K562 (cell line): Measurements from ENCODE around the gene IFT122. TPM values are rescaled to one million over a fixed set of nuclear protein-coding genes. Genes with fewer than 3 reads are reported as not detected.

Source experiments
- ATAC-seq: fragments of 200-7000 bp; cut with Tn5 transposase; 3 replicates; pipeline ENCODE4 v1.9.1; 2020; ENCODE audit warnings: moderate library complexity
- BruUV-seq: library from RNA; stranded (reverse); fragments of 400-500 nt; replicated peaks from 2 replicates; lab custom pipeline; 2021; lab: Mats Ljungman, UMichigan
- CTCF ChIA-PET: fragments of 300-600 bp; formaldehyde crosslinking; extraction: SDS; loops from one replicate; lab custom pipeline; 2021; ENCODE audit warnings: low intra/inter-chr PET ratio; lab: Yijun Ruan, JAX
- POLR2A ChIA-PET: fragments of 300-600, 350-650 bp; sonication (Branson Sonifier 250); formaldehyde crosslinking; extraction: SDS; loops from one replicate; lab custom pipeline; 2021; ENCODE audit warnings: antibody characterized with exemption, inconsistent platforms; lab: Yijun Ruan, JAX
- DNase-seq, 4 experiments: peaks; one replicate each; pipeline versions ENCODE4 v3.0.0 to v3.0.0-alpha.2; 2011 to 2018; ENCODE audit warnings: low spot score in 3 of 4, mixed read lengths in 3 of 4; ENCODE audit errors: extremely low read depth in 1 of 4
- FAIRE-seq: peaks from 2 replicates; lab custom pipeline; 2011; peaks lifted over from hg19 to GRCh38; lab: Jason Lieb, UNC
- H2AFZ ChIP-seq: 2 replicates; pipeline ENCODE4 v1.6.0; 2011; ENCODE audit warnings: low read depth, low read length, control low read depth, inconsistent platforms
- H3K27ac ChIP-seq: fragments of 200-600 bp; 3 replicates; pipeline ENCODE4 v1.8.0; 2011; ENCODE audit warnings: low read depth, mild to moderate bottlenecking, control low read depth, inconsistent platforms, low read length, moderate library complexity, mixed read lengths; ENCODE audit errors: extremely low read depth
- H3K27me3 ChIP-seq, 2 experiments: fragments of 300-600 bp in 1 of 2; 2 replicates in 1 of 2; 3 replicates in 1 of 2; pipeline versions ENCODE4 v1.6.0 to v1.8.0; 2011; ENCODE audit warnings: inconsistent platforms in 2 of 2, low read length in 2 of 2, mild to moderate bottlenecking in 1 of 2, mixed read lengths in 1 of 2, moderate library complexity in 1 of 2; ENCODE audit not compliant: control insufficient read depth in 2 of 2, insufficient read depth in 2 of 2
- H3K36me3 ChIP-seq: fragments of 300-600 bp; 3 replicates; pipeline ENCODE4 v1.8.0; 2011; ENCODE audit warnings: mild to moderate bottlenecking, low read length, inconsistent platforms; ENCODE audit not compliant: control insufficient read depth, insufficient read depth
- H3K4me1 ChIP-seq, 2 experiments: fragments of 200-600 bp in 1 of 2; replicated peaks in 1 of 2; 2 replicates in 1 of 2; 3 replicates in 1 of 2; pipeline versions ENCODE4 v1.5.1 to v1.8.0; 2011; ENCODE audit warnings: inconsistent platforms in 2 of 2, low read length in 2 of 2, mild to moderate bottlenecking in 1 of 2, mixed read lengths in 1 of 2, moderate library complexity in 1 of 2; ENCODE audit not compliant: control insufficient read depth in 2 of 2, insufficient read depth in 2 of 2
- H3K4me2 ChIP-seq: 2 replicates; pipeline ENCODE4 v1.6.1; 2011; ENCODE audit warnings: low read length, control low read depth, inconsistent platforms, mixed read lengths; ENCODE audit not compliant: insufficient read depth
- H3K4me3 ChIP-seq: fragments of 200-600 bp; sonication (generic), shearing (Covaris generic); 2 replicates; pipeline ENCODE4 v1.5.1; 2016; ENCODE audit warnings: control low read depth, inconsistent platforms
- H3K79me2 ChIP-seq: fragments of 200-600 bp; 3 replicates; pipeline ENCODE4 v1.8.0; 2011; ENCODE audit warnings: low read length, inconsistent platforms; ENCODE audit not compliant: control insufficient read depth, insufficient read depth
- H3K9ac ChIP-seq, 2 experiments: 2 replicates each; pipeline versions ENCODE4 v1.6.0 to v1.6.1; 2011; ENCODE audit warnings: low read depth in 2 of 2, low read length in 2 of 2, control low read depth in 1 of 2, inconsistent platforms in 1 of 2, mild to moderate bottlenecking in 1 of 2, mixed read lengths in 1 of 2; ENCODE audit not compliant: insufficient read depth in 1 of 2
- H3K9me1 ChIP-seq: one replicate; pipeline ENCODE4 v1.6.0; 2011; ENCODE audit warnings: inconsistent platforms, mild to moderate bottlenecking, low read length, moderate library complexity; ENCODE audit not compliant: control insufficient read depth, insufficient read depth
- H3K9me3 ChIP-seq: replicated peaks from 2 replicates; pipeline ENCODE4 v1.5.1; 2011; ENCODE audit warnings: low read depth, low read length, inconsistent platforms; ENCODE audit not compliant: control insufficient read depth, insufficient read depth
- H4K20me1 ChIP-seq: replicated peaks from 2 replicates; pipeline ENCODE4 v1.6.1; 2011; ENCODE audit warnings: low read length, inconsistent platforms, mixed read lengths; ENCODE audit not compliant: control insufficient read depth, insufficient read depth
- CREB5 ChIP-seq: fragments of 250-450 bp; sonication (Bioruptor Pico); IDR thresholded peaks from 2 replicates; pipeline ENCODE4 v1.5.0; 2020; ENCODE audit warnings: mild to moderate bottlenecking
- EP300 ChIP-seq: IDR thresholded peaks from 2 replicates; pipeline ENCODE4 v1.6.1; 2012; ENCODE audit warnings: low read length, improper control_type of control experiment
- HEY1 ChIP-seq: fragments of 250-450 bp; sonication (Bioruptor Pico); IDR thresholded peaks from 2 replicates; pipeline ENCODE4 v1.5.0; 2020; ENCODE audit warnings: mild to moderate bottlenecking, moderate library complexity, borderline replicate concordance
- HNRNPUL1 ChIP-seq: fragments of 200-400 bp; formaldehyde crosslinking; IDR thresholded peaks from 2 replicates; pipeline ENCODE4 v1.6.1; 2017; ENCODE audit warnings: low read length
- KHSRP ChIP-seq: fragments of 450-650 bp; IDR thresholded peaks from 2 replicates; pipeline ENCODE4 v1.6.1; 2017
- MCM5 ChIP-seq: fragments of 450-650 bp; IDR thresholded peaks from 2 replicates; pipeline ENCODE4 v1.6.1; 2016; ENCODE audit warnings: low read depth
- MEIS2 ChIP-seq: fragments of 450-650 bp; IDR thresholded peaks from 2 replicates; pipeline ENCODE4 v1.6.1; 2014; ENCODE audit warnings: mild to moderate bottlenecking; ENCODE audit not compliant: partially characterized antibody
- POLR2A ChIP-seq: fragments of 450-650 bp; conservative IDR thresholded peaks from 2 replicates; pipeline ENCODE4 v1.6.1; 2016
- PRPF4 ChIP-seq: fragments of 200-400 bp; formaldehyde crosslinking; IDR thresholded peaks from one replicate; pipeline ENCODE4 v1.6.1; 2017; ENCODE audit warnings: low read length, low read depth, mild to moderate bottlenecking; ENCODE audit not compliant: insufficient read depth, poor library complexity, severe bottlenecking
- PTRF ChIP-seq: fragments of 450-650 bp; IDR thresholded peaks from 2 replicates; pipeline ENCODE4 v1.6.1; 2016; ENCODE audit warnings: mild to moderate bottlenecking, missing genetic modification characterization, missing compliant biosample characterization
- RBM15 ChIP-seq: fragments of 200-400 bp; formaldehyde crosslinking; IDR thresholded peaks from 2 replicates; pipeline ENCODE4 v1.6.1; 2018; ENCODE audit warnings: mild to moderate bottlenecking, low read length, moderate library complexity; ENCODE audit not compliant: insufficient read depth
- RFX1 ChIP-seq: fragments of 450-650 bp; IDR thresholded peaks from 2 replicates; pipeline ENCODE4 v1.6.1; 2016; ENCODE audit warnings: mild to moderate bottlenecking, moderate library complexity
- SETDB1 ChIP-seq: IDR thresholded peaks from one replicate; pipeline ENCODE4 v1.6.1; 2012; ENCODE audit warnings: low read length, control low read depth, inconsistent platforms
- TCF7 ChIP-seq: sonication (generic); IDR thresholded peaks from 2 replicates; pipeline ENCODE4 v1.6.1; 2016; ENCODE audit warnings: antibody characterized with exemption, borderline replicate concordance
- TRIM24 ChIP-seq, 2 experiments: fragments of 450-650 bp; IDR thresholded peaks; 2 replicates each; pipeline ENCODE4 v1.6.1; 2016
- WGBS: fragments of 100-300 bp; shearing (Covaris generic); methylation state at CpG from one replicate; pipeline ENCODE4 v1.1.6; 2016; ENCODE audit warnings: low coverage, mixed read lengths; ENCODE audit not compliant: insufficient coverage; ENCODE audit errors: missing lambda C conversion rate; 5-methylcytosine and 5-hydroxymethylcytosine counted together
- in situ Hi-C: fragments of 300-500 bp; cut with MboI; formaldehyde crosslinking; loops from 4 replicates; pipeline ENCODE4 v1.15.0; 2018; ENCODE audit warnings: inconsistent platforms, mixed read lengths
- intact Hi-C: fragments of 100-400 bp; cut with micrococcal nuclease; formaldehyde crosslinking; loops from 2 replicates; pipeline ENCODE4 v1.14.2; 2022
- polyA plus RNA-seq, 8 experiments: library from polyadenylated mRNA; depleted of rRNA in 4 of 8; stranded (reverse) in 5 of 8; unstranded in 3 of 8; fragments of >200 nt; fragmentation: Nextera tagmentation in 2 of 8; fragmentation: Illumina TruSeq in 1 of 8; extraction: Ambion mirVana in 2 of 8; extraction: Trizol in 1 of 8; gene quantifications; 2 replicates each; pipeline versions ENCODE4 v1.2.1 to v1.2.3, GENCODE V29; 2011 to 2014; ENCODE audit warnings: inconsistent platforms in 1 of 8, missing spikeins in 1 of 8
- total RNA-seq, 7 experiments: library from RNA; depleted of rRNA in 6 of 7; stranded (reverse); fragments of >200 nt in 6 of 7; fragmentation: Illumina TruSeq in 2 of 7; extraction: Trizol in 2 of 7; gene quantifications; 2 replicates each; pipeline versions ENCODE4 v1.2.1 to v1.2.3, GENCODE V29; 2011 to 2021; ENCODE audit warnings: low replicate concordance in 1 of 7
- TF ChIP-seq, protein P1 (sequence below): fragments of 450-650 bp; conservative IDR thresholded peaks from 2 replicates; pipeline ENCODE4 v1.6.1; 2016; ENCODE audit warnings: missing genetic modification characterization, low read depth, mild to moderate bottlenecking, control low read depth, missing compliant biosample characterization
- TF ChIP-seq, protein P2 (sequence below): fragments of 250-450 bp; sonication (Bioruptor Pico); IDR thresholded peaks from 2 replicates; pipeline ENCODE4 v1.8.0; 2021; ENCODE audit warnings: moderate library complexity, mild to moderate bottlenecking, inconsistent platforms
- TF ChIP-seq, protein P3 (sequence below): IDR thresholded peaks from 2 replicates; pipeline ENCODE4 v1.6.1; 2016; ENCODE audit warnings: missing genetic modification characterization, missing compliant biosample characterization

IFT122 gene
- total and polyA plus RNA-seq, 9 of the 15 experiments (the other 6 are each of a cell fraction or from before 2014, with no cell fraction given) = 2.4 to 11.5 (median 7.7) TPM

- Histone ChIP-seq H3K9ac (peak overlapping the region in 1 of 2 experiments; percentile 85; a peak in 2 of 4 replicates), H3K9me3 (no peaks in the 10 kb centered on the region), H3K27me3 (no peaks in the 10 kb centered on the region), H3K4me1 (peaks cover 0 to 7% of the 10 kb centered on the region in 2 experiments; a peak in 4 of 5 replicates), H3K4me2 (peak overlapping the region; percentile 92), H2AFZ (peak overlapping the region; percentile 93), H4K20me1 (no peaks in the 10 kb centered on the region), H3K27ac (peak overlapping the region; percentile 87), H3K4me3 (peak overlapping the region; percentile 73), H3K9me1 (no peaks in the 10 kb centered on the region), H3K79me2 (peaks cover 42% of the 10 kb centered on the region), H3K36me3 (peaks cover 25% of the 10 kb centered on the region)
- FAIRE-seq (no peak), DNase-seq (peak in 2 of 4 experiments; percentile 15 to 55), ATAC-seq (peak; percentile 77)
- WGBS = 37% methylated on average over 5 of the region's 8 CpGs
- TSS peak; percentile 99 for BruUV-seq
- POLR2A ChIA-PET = interaction anchor here (0.6 to 3.3 kb wide), 8 partner anchors 9 to 200 kb away, joined by 3 to 21 read pairs (median 4); partner anchors contain the start of genes EFCAB12, IFT122 and MBD4
- CTCF ChIA-PET = interaction anchor here (0.6 to 1.5 kb wide), 2 partner anchors 46 to 57 kb away, joined by 3 to 5 read pairs; no protein-coding TSS in a partner anchor
- intact Hi-C loops (loop anchor here (1.0 to 5.0 kb wide), 2 partner anchors 13 to 37 kb away; partner anchors contain the start of gene MBD4), in situ Hi-C loops (loop anchor here (25.0 kb wide), 1 partner anchor 412 kb away; no protein-coding TSS in a partner anchor)
- peak; percentile 96 for TF ChIP-seq POLR2A
- no peak for TF ChIP-seq CREB5 (CRISPR knock-in tag)
- no peak for TF ChIP-seq RFX1
- no peak; the same call in 1 of the 2 replicates for TF ChIP-seq EP300
- TF ChIP-seq MCM5 = no peak
- TF ChIP-seq, protein P1, sequence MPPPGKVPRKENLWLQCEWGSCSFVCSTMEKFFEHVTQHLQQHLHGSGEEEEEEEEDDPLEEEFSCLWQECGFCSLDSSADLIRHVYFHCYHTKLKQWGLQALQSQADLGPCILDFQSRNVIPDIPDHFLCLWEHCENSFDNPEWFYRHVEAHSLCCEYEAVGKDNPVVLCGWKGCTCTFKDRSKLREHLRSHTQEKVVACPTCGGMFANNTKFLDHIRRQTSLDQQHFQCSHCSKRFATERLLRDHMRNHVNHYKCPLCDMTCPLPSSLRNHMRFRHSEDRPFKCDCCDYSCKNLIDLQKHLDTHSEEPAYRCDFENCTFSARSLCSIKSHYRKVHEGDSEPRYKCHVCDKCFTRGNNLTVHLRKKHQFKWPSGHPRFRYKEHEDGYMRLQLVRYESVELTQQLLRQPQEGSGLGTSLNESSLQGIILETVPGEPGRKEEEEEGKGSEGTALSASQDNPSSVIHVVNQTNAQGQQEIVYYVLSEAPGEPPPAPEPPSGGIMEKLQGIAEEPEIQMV = no peak
- TF ChIP-seq PTRF (tag) = no peak
- no peak for TF ChIP-seq PRPF4
- TF ChIP-seq, protein P2, sequence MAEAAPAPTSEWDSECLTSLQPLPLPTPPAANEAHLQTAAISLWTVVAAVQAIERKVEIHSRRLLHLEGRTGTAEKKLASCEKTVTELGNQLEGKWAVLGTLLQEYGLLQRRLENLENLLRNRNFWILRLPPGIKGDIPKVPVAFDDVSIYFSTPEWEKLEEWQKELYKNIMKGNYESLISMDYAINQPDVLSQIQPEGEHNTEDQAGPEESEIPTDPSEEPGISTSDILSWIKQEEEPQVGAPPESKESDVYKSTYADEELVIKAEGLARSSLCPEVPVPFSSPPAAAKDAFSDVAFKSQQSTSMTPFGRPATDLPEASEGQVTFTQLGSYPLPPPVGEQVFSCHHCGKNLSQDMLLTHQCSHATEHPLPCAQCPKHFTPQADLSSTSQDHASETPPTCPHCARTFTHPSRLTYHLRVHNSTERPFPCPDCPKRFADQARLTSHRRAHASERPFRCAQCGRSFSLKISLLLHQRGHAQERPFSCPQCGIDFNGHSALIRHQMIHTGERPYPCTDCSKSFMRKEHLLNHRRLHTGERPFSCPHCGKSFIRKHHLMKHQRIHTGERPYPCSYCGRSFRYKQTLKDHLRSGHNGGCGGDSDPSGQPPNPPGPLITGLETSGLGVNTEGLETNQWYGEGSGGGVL (CRISPR knock-in tag) = no peak
- TF ChIP-seq MEIS2 = no peak
- no peak for TF ChIP-seq RBM15
- no peak for TF ChIP-seq TRIM24 (IDR thresholded peaks at IDR 0.05)
- no peak for TF ChIP-seq HEY1 (CRISPR knock-in tag)
- no peak for TF ChIP-seq SETDB1
- TF ChIP-seq, protein P3, sequence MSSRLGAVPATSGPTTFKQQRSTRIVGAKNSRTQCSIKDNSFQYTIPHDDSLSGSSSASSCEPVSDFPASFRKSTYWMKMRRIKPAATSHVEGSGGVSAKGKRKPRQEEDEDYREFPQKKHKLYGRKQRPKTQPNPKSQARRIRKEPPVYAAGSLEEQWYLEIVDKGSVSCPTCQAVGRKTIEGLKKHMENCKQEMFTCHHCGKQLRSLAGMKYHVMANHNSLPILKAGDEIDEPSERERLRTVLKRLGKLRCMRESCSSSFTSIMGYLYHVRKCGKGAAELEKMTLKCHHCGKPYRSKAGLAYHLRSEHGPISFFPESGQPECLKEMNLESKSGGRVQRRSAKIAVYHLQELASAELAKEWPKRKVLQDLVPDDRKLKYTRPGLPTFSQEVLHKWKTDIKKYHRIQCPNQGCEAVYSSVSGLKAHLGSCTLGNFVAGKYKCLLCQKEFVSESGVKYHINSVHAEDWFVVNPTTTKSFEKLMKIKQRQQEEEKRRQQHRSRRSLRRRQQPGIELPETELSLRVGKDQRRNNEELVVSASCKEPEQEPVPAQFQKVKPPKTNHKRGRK (tag) = no peak
- no peak for TF ChIP-seq HNRNPUL1
- TF ChIP-seq TCF7 = no peak; the same call in 1 of the 2 replicates
- no peak for TF ChIP-seq KHSRP
These were observed 40.1 kb upstream of the IFT122 start for GRCh38 chr3:129399895-129400357.
